Astrocyte of the spinal cord (primary cell): Measurements from ENCODE around the gene PRRT1B.

ENCODE experiments used
- DNase-seq: peaks from one replicate; pipeline ENCODE4 v3.0.0; 2011; ENCODE audit warnings: low read depth, low spot score
- H3K4me3 ChIP-seq: 2 replicates; pipeline ENCODE4 v1.5.1; 2011; ENCODE audit warnings: low read depth, mild to moderate bottlenecking, low read length, moderate library complexity
- in situ Hi-C: cut with HindIII; loops from 2 replicates; pipeline ENCODE4 v1.10.0; 2017; ENCODE audit warnings: low sequenced_read_pairs
- TF ChIP-seq, protein P1 (sequence below): IDR thresholded peaks from 2 replicates; pipeline ENCODE4 v1.5.1; 2012; ENCODE audit warnings: low read depth, mild to moderate bottlenecking, low read length, inconsistent platforms

PRRT1B gene

DNA sequence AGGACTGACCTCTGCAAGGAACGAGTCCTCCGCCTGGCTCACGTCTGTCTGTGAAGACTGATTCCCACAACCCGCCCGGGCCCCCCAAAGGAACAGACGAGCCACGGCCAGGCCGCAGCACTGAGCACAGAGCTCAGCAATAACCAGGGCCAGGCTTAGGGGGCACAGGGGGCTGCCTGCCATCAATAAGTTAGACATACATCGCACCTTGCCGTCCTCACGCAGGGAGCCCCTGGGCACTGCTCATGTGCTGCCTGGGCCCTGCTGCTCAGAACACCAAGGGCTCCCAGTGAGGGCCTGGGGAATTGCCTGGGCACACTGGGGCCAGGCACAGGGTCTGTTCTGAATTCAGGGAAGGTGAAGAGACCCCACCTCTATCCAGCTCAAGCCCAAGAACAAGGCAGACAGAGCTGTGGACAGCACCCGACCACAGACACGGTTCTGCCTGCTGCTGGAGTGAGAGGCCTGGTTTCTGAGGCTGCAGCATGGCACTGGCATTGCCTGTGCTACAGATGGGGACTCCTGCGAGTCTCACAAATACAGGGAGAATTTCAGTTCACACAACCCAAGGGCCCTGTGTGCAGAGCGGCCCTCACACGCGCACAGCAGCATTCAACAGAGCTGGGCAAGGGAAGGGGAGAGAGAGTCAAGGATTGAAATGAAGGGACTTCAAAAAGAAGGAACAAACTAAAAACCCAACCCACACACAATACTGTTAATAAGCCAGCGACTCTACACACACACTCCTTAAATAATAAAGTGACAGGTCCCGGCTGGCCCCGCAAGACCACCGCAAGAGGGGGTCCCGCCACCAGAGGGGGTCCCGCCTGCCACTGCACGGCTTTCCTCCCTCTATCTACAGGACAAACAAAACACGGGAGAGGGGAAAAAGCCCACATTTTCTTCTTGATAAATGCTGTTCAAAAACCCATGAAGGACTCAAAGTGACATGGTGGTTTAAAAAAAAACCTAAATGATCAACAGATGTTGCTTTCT lies 32.0 kb downstream of the PRRT1B start:
- no peak overlapping the region for H3K4me3 ChIP-seq
- in situ Hi-C loops, result no loop called here
- TF ChIP-seq, protein P1, sequence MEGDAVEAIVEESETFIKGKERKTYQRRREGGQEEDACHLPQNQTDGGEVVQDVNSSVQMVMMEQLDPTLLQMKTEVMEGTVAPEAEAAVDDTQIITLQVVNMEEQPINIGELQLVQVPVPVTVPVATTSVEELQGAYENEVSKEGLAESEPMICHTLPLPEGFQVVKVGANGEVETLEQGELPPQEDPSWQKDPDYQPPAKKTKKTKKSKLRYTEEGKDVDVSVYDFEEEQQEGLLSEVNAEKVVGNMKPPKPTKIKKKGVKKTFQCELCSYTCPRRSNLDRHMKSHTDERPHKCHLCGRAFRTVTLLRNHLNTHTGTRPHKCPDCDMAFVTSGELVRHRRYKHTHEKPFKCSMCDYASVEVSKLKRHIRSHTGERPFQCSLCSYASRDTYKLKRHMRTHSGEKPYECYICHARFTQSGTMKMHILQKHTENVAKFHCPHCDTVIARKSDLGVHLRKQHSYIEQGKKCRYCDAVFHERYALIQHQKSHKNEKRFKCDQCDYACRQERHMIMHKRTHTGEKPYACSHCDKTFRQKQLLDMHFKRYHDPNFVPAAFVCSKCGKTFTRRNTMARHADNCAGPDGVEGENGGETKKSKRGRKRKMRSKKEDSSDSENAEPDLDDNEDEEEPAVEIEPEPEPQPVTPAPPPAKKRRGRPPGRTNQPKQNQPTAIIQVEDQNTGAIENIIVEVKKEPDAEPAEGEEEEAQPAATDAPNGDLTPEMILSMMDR, result no peak
- DNase-seq, result no peak

DNA sequence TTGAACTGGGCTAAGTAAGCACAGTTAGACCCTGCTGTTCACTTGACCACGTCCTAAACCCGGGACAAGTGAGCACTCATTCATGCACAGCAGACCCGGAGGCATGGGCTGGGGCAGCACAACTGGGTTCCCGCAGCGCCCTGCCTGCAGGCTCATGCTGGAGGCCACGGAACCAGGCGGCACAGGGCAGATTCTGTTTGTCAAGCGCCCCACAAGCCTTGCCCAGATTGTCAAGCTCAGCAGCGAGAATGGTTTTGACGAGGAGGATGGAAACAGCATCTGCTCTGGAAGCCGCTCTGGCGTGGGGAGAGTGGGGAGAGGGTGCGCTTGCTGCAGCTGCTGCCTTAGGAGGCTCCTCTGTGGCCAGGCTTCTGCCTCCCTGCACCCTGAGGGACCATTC lies 32.7 kb downstream of the PRRT1B start:
- TF ChIP-seq, protein P1, result no peak
- no peak overlapping the region for H3K4me3 ChIP-seq
- in situ Hi-C loops, result no loop called here
- no peak for DNase-seq

DNA sequence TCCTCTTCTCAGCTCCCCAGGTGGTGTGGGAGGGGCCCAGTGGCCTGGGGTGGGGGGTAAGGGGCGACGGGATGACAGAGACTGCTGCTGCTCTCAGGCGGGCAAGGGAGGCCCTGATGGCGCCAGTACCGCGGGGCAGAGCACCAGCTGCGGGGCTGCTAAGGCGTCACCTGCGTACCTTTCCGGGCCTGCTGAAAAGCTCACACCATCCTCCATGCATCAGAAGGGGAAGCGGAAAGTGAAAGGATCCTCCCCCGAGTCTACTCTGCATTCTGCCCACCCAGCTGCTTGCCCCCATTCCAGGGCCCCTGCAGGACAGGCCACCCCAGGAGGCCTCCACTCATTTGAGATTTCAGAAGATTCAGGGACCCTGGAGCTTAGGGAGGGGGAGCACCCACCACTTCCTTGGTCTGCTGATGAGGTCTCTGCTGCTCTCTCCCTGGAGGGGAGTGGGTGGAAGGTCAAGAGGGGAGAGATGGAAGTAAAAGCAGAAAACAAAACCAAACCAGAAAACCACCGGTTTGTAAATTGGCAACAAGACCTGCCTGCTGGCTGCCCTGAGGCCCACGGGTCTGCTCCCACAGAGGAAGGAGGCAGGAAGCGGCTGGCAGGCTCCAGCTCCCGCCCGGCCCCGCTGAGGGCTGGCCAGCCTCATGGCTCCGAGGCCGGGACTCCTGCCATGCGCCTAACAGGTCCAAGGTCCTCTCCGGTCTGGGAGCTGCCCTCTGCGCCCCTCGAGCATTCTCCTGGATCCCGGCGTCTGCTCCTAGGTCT lies 33.6 kb downstream of the PRRT1B start:
- H3K4me3 ChIP-seq, result no peak overlapping the region
- in situ Hi-C loops, result no loop called here
- TF ChIP-seq, protein P1, result no peak
- no peak for DNase-seq

DNA sequence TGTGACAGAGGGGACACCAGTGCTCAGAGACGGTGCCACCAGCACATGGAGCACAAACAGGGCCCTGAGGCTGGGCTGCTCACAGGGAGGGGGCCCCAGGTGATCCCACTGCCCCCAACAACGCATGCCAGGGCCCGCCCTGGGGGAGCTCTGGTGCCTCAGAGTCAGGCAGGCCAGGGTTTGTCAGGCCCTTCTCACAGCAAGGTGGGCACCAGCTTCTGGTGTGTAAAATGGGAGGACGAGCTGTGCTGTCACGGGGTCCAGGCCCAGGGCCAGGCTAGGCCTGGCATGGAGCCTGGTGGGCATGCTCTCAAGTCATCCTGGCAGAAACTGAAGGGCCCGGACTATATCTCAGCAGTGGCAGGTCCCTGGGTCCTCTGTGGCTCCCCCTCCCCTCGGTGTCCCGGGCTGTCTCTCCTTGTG lies 34.5 kb downstream of the PRRT1B start:
- H3K4me3 ChIP-seq, result no peak overlapping the region
- no peak for DNase-seq
- TF ChIP-seq, protein P1, result no peak
- in situ Hi-C loops, result no loop called here

DNA sequence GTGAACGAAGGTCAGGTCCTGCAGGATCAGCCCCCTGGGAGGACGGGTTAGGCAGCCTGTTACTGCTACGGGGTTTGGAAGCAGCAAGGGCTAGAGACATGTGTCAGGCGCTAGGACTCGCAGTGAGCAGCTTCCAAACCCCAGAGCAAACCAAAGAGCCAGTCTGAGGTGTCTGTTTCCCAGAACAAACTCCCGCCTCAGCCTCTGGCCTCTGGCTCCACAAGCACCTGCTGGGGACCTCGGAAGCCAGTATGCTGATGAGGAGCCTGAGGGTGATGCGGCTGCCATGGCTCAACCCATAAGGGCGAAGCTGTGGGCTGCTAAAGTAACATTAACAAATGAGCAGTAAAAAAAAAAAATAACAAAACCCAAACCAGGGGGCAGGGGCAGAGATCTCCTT lies 35.0 kb downstream of the PRRT1B start:
- DNase-seq, result no peak
- in situ Hi-C loops, result no loop called here
- TF ChIP-seq, protein P1, result no peak
- no peak overlapping the region for H3K4me3 ChIP-seq

DNA sequence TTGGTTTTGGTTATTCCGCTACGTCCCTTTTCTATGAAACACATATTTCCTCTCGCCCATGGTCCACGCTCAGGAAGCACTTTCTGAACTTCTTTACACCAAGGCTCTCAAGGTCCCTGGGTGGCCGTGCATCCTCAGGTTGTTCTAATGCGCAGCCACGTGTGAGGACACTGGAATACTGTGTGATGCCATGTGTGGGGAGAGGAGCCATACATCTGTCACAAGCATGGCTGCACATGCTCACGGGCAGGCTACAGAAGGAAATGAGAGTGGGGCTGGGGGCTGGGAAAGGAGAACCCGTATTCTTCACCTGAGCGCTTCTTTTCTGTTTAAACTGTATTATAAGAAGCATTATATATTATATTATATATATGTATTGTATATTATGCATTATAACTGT lies 36.7 kb downstream of the PRRT1B start:
- in situ Hi-C loops, result no loop called here
- no peak overlapping the region for H3K4me3 ChIP-seq
- TF ChIP-seq, protein P1, result no peak
- DNase-seq, result no peak
